Activated T-helper 17 cell treated with anti-CD3 and anti-CD28 coated beads, Interleukin-2, amount 50 U/mL, for 72 hours (primary cell): ENCODE measurements around the gene GUCD1. TPM values are rescaled to one million over a fixed set of nuclear protein-coding genes. Genes with fewer than 3 reads are reported as not detected.

ENCODE experiments used
- ATAC-seq: fragments of 150-1000 bp; cut with Tn5 transposase; replicated peaks from 2 replicates; pipeline ENCODE4 v1.10.0; 2021; ENCODE audit warnings: mild to moderate bottlenecking, moderate library complexity
- H3K27ac Mint-ChIP-seq: one replicate; pipeline ENCODE4 v1.8.0; 2022; ENCODE audit warnings: mixed read lengths
- H3K27me3 Mint-ChIP-seq: one replicate; pipeline ENCODE4 v1.8.0; 2022; ENCODE audit warnings: mixed read lengths
- H3K36me3 Mint-ChIP-seq: one replicate; pipeline ENCODE4 v1.8.0; 2022; ENCODE audit warnings: low read depth, mild to moderate bottlenecking, mixed read lengths
- H3K4me1 Mint-ChIP-seq: one replicate; pipeline ENCODE4 v1.8.0; 2022; ENCODE audit warnings: mixed read lengths
- H3K4me3 Mint-ChIP-seq: one replicate; pipeline ENCODE4 v1.8.0; 2022; ENCODE audit warnings: mild to moderate bottlenecking, mixed read lengths
- H3K9me3 Mint-ChIP-seq: one replicate; pipeline ENCODE4 v1.8.0; 2022; ENCODE audit warnings: mixed read lengths
- total RNA-seq, 2 donors: library from RNA; stranded (reverse); gene quantifications; one replicate each; pipeline ENCODE4 v1.2.3, GENCODE V29; 2022

Gene GUCD1
- total RNA-seq, 2 donors from 2014 or later = 90.4 to 158 TPM

- Mint-ChIP-seq H3K4me3 (no peak overlapping the region), H3K4me1 (no peaks in the 10 kb centered on the region), H3K9me3 (no peaks in the 10 kb centered on the region), H3K36me3 (no peaks in the 10 kb centered on the region), H3K27ac (no peak overlapping the region), H3K27me3 (peaks cover 4% of the 10 kb centered on the region)
- peak; percentile 64 for ATAC-seq
Measured at GRCh38 chr22:24514241-24515026, 40.5 kb downstream of the GUCD1 start.

GRCh38 chr22:24513378-24514240 is 41.3 kb downstream of the GUCD1 start:
- Mint-ChIP-seq H3K4me1 (no peaks in the 10 kb centered on the region), H3K4me3 (no peak overlapping the region), H3K27ac (no peak overlapping the region), H3K36me3 (no peaks in the 10 kb centered on the region), H3K9me3 (no peaks in the 10 kb centered on the region), H3K27me3 (peaks cover 7% of the 10 kb centered on the region)
- ATAC-seq = no peak

GRCh38 chr22:24512043-24512442 is 42.9 kb downstream of the GUCD1 start:
- ATAC-seq = no peak
- no peak overlapping the region for H3K4me3 Mint-ChIP-seq
- H3K36me3 Mint-ChIP-seq = no peaks in the 10 kb centered on the region
- no peaks in the 10 kb centered on the region for H3K4me1 Mint-ChIP-seq
- no peaks in the 10 kb centered on the region for H3K9me3 Mint-ChIP-seq
- H3K27me3 Mint-ChIP-seq = peaks cover 5% of the 10 kb centered on the region
- H3K27ac Mint-ChIP-seq = no peak overlapping the region

- ATAC-seq = peak; percentile 28
- Mint-ChIP-seq H3K4me1 (no peaks in the 10 kb centered on the region), H3K27me3 (peaks cover 4% of the 10 kb centered on the region), H3K4me3 (no peak overlapping the region), H3K27ac (no peak overlapping the region), H3K36me3 (no peaks in the 10 kb centered on the region), H3K9me3 (no peaks in the 10 kb centered on the region)
Measured at GRCh38 chr22:24510637-24511625, 44.0 kb downstream of the GUCD1 start.

- Mint-ChIP-seq H3K9me3 (no peaks in the 10 kb centered on the region), H3K4me1 (no peaks in the 10 kb centered on the region), H3K4me3 (no peak overlapping the region), H3K27ac (no peak overlapping the region), H3K27me3 (peaks cover 4% of the 10 kb centered on the region), H3K36me3 (no peaks in the 10 kb centered on the region)
- no peak for ATAC-seq
Measured at GRCh38 chr22:24507716-24508115, 47.2 kb downstream of the GUCD1 start.

GRCh38 chr22:24506802-24507438 is 48.0 kb downstream of the GUCD1 start:
- no peak overlapping the region for H3K27ac Mint-ChIP-seq
- no peaks in the 10 kb centered on the region for H3K4me1 Mint-ChIP-seq
- no peak for ATAC-seq
- H3K9me3 Mint-ChIP-seq = no peaks in the 10 kb centered on the region
- no peaks in the 10 kb centered on the region for H3K36me3 Mint-ChIP-seq
- no peak overlapping the region for H3K4me3 Mint-ChIP-seq
- H3K27me3 Mint-ChIP-seq = peaks cover 4% of the 10 kb centered on the region

GRCh38 chr22:24504956-24505736 is 49.8 kb downstream of the GUCD1 start:
- Mint-ChIP-seq H3K36me3 (no peaks in the 10 kb centered on the region), H3K4me1 (no peaks in the 10 kb centered on the region), H3K4me3 (no peak overlapping the region), H3K27me3 (peaks cover 4% of the 10 kb centered on the region), H3K9me3 (no peaks in the 10 kb centered on the region), H3K27ac (no peak overlapping the region)
- ATAC-seq = no peak

- H3K4me3 Mint-ChIP-seq = no peak overlapping the region
- H3K4me1 Mint-ChIP-seq = no peaks in the 10 kb centered on the region
- no peaks in the 10 kb centered on the region for H3K36me3 Mint-ChIP-seq
- no peak overlapping the region for H3K27ac Mint-ChIP-seq
- peaks cover 4% of the 10 kb centered on the region for H3K27me3 Mint-ChIP-seq
- H3K9me3 Mint-ChIP-seq = no peaks in the 10 kb centered on the region
- ATAC-seq = no peak
Measured at GRCh38 chr22:24504540-24504939, 50.4 kb downstream of the GUCD1 start.

GRCh38 chr22:24503843-24504338 is 51.0 kb downstream of the GUCD1 start:
- no peak overlapping the region for H3K27ac Mint-ChIP-seq
- H3K4me3 Mint-ChIP-seq = no peak overlapping the region
- no peaks in the 10 kb centered on the region for H3K4me1 Mint-ChIP-seq
- H3K9me3 Mint-ChIP-seq = no peaks in the 10 kb centered on the region
- ATAC-seq = no peak
- peaks cover 3% of the 10 kb centered on the region for H3K27me3 Mint-ChIP-seq
- H3K36me3 Mint-ChIP-seq = no peaks in the 10 kb centered on the region

GRCh38 chr22:24503137-24503842 is 51.6 kb downstream of the GUCD1 start:
- Mint-ChIP-seq H3K27me3 (no peaks in the 10 kb centered on the region), H3K4me1 (no peaks in the 10 kb centered on the region), H3K4me3 (no peak overlapping the region), H3K27ac (peak overlapping the region; percentile 44), H3K36me3 (no peaks in the 10 kb centered on the region), H3K9me3 (no peaks in the 10 kb centered on the region)
- peak; percentile 89 for ATAC-seq

GRCh38 chr22:24502541-24502940 is 52.4 kb downstream of the GUCD1 start:
- no peak for ATAC-seq
- Mint-ChIP-seq H3K4me3 (no peak overlapping the region), H3K27me3 (no peaks in the 10 kb centered on the region), H3K36me3 (no peaks in the 10 kb centered on the region), H3K4me1 (no peaks in the 10 kb centered on the region), H3K27ac (peak overlapping the region; percentile 44), H3K9me3 (no peaks in the 10 kb centered on the region)

- no peaks in the 10 kb centered on the region for H3K9me3 Mint-ChIP-seq
- no peaks in the 10 kb centered on the region for H3K4me1 Mint-ChIP-seq
- no peak overlapping the region for H3K4me3 Mint-ChIP-seq
- no peaks in the 10 kb centered on the region for H3K36me3 Mint-ChIP-seq
- no peak overlapping the region for H3K27ac Mint-ChIP-seq
- no peaks in the 10 kb centered on the region for H3K27me3 Mint-ChIP-seq
- ATAC-seq = no peak
Measured at GRCh38 chr22:24502034-24502433, 52.9 kb downstream of the GUCD1 start.
